ENCODE results near the gene DCK.
"Not testable (repeated sequence)": the region's sequence is repeated elsewhere in the genome, so short reads cannot be mapped to it uniquely, and the experiment has no call there.

The DCK gene

GRCh38 chr4:70993181-70994068, at the start of gene DCK:
TSS of gene DCK (plus strand) at chr4:70993649. CDS start at chr4:70993836, 187 bp downstream.
- DNase-seq (ENCODE audit: low read depth), result peak; percentile 66

- no peak for DNase-seq (ENCODE audit: low read depth)
These were observed 48.4 kb upstream of the DCK start for GRCh38 chr4:70945046-70945445.

- no peak for DNase-seq (ENCODE audit: low read depth)
These were observed 47.9 kb upstream of the DCK start for GRCh38 chr4:70945452-70946055.

- DNase-seq (ENCODE audit: low read depth), result no peak
These were observed 46.5 kb upstream of the DCK start for GRCh38 chr4:70946939-70947338.

GRCh38 chr4:70948665-70949260, 44.7 kb upstream of the DCK start:
- DNase-seq (ENCODE audit: low read depth), result no peak

GRCh38 chr4:70954032-70954431, 39.4 kb upstream of the DCK start:
- no peak for DNase-seq (ENCODE audit: low read depth)

- no peak for DNase-seq (ENCODE audit: low read depth)
These were observed 36.8 kb upstream of the DCK start for GRCh38 chr4:70956549-70957210.

GRCh38 chr4:70958681-70959080, 34.8 kb upstream of the DCK start:
- peak; percentile 18 for DNase-seq (ENCODE audit: low read depth)

- DNase-seq (ENCODE audit: low read depth), result no peak
These were observed 24.4 kb upstream of the DCK start for GRCh38 chr4:70969076-70969475.

GRCh38 chr4:70976252-70976651, 17.2 kb upstream of the DCK start:
- no peak for DNase-seq (ENCODE audit: low read depth)

- DNase-seq (ENCODE audit: low read depth), result no peak
These were observed 13.9 kb upstream of the DCK start for GRCh38 chr4:70979445-70980008.

- no peak for DNase-seq (ENCODE audit: low read depth)
These were observed 13.3 kb upstream of the DCK start for GRCh38 chr4:70980196-70980595.

- no peak for DNase-seq (ENCODE audit: low read depth)
These were observed 9.3 kb upstream of the DCK start for GRCh38 chr4:70984106-70984505.

- DNase-seq (ENCODE audit: low read depth), result no peak
These were observed 8.9 kb upstream of the DCK start for GRCh38 chr4:70984589-70984988.

GRCh38 chr4:70991596-70991995, 1.9 kb upstream of the DCK start:
- DNase-seq (ENCODE audit: low read depth), result no peak

- DNase-seq (ENCODE audit: low read depth), result no peak
These were observed 1.0 kb upstream of the DCK start for GRCh38 chr4:70992391-70992881.

- DNase-seq (ENCODE audit: low read depth), result no peak
These were observed 569 bp downstream of the DCK start for GRCh38 chr4:70994069-70994366.

- DNase-seq (ENCODE audit: low read depth), result no peak
These were observed 1.1 kb downstream of the DCK start for GRCh38 chr4:70994387-70995099.

GRCh38 chr4:70996018-70996360, 2.5 kb downstream of the DCK start:
- DNase-seq (ENCODE audit: low read depth), result no peak

GRCh38 chr4:70997036-70997435, 3.6 kb downstream of the DCK start:
- no peak for DNase-seq (ENCODE audit: low read depth)

GRCh38 chr4:70997546-70997945, 4.1 kb downstream of the DCK start:
- no peak for DNase-seq (ENCODE audit: low read depth)

GRCh38 chr4:70999639-71000038, 6.2 kb downstream of the DCK start:
- not testable (repeated sequence) for DNase-seq (ENCODE audit: low read depth)

All from HS-5 (cell line).